GF-D8 (cell line): Measurements from ENCODE around the gene PLCG1.
A peak's percentile ranks its signal among the peaks of the same experiment; 100 is the strongest.

Experiments
- DNase-seq: peaks from one replicate; lab custom pipeline; 2025; lab: John Stamatoyannopoulos, UW

The PLCG1 gene

GRCh38 chr20:41142245-41142644 is 4.9 kb downstream of the PLCG1 start:
- DNase-seq: no peak

DNA sequence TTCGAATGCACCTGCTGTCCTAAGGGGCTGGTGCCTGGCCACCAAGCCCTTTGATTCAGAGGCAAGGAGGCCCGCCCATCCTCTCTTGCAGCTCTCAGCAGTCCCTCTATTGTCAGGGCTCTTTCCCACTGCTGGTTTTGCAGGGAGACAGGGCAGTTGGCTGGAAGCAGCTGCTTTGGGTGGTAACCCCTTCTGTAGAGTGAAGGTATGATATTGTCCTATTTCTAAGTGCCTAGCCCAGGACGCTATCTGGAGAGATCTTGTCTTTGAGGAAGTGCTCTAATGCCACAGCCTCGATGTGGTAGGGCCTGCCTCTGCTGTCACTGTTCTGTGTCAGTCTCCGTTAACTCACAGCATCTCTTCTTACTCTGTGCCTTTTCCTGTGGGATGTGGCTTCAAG is 5.6 kb downstream of the PLCG1 start:
- DNase-seq: peak; percentile 23

DNA sequence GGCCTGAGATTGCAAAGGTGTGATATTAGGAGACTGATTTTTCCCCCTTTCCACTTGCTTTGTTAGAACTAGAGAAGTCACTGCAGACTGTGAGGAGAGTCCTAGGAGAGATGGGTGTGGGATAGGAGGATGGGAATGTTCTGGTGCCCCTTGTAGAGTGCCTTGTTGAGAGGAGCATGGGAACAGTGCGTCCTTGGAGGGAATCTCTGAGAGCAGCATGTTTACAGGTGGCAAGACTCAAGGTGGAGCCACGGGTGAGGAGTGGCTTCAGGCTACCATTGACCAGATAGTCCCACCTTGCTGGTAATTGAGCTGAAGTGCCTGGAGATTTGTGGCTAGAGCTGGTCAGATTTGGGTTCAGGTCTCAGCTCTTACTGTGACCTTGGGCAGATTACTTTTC is 6.0 kb downstream of the PLCG1 start:
- no peak for DNase-seq

DNA sequence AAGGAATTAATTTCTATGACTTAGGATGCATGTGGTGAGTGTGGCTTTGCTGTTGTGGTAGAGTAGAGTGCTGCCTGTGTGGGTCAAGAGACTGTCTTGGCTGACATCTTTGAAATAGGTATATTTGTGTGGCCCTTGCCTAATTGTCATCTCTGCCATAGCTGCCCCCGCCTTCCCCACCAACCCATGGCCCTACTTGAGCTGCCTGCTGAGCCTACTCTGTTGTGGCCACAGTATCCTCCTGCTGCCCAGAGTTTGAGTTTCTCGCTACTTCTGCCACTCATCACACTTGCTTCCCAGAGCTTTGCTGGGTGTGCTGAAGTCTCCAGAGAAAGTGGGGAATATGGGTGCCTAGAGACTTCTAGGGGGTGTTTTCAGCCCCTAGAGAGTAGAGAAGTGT is 8.0 kb downstream of the PLCG1 start:
- DNase-seq: no peak

GRCh38 chr20:41145821-41146620 is 8.7 kb downstream of the PLCG1 start:
- no peak for DNase-seq

- DNase-seq: no peak
These were observed 10.4 kb downstream of the PLCG1 start for GRCh38 chr20:41147767-41148191.

GRCh38 chr20:41148942-41149341 is 11.6 kb downstream of the PLCG1 start:
- DNase-seq: no peak

DNA sequence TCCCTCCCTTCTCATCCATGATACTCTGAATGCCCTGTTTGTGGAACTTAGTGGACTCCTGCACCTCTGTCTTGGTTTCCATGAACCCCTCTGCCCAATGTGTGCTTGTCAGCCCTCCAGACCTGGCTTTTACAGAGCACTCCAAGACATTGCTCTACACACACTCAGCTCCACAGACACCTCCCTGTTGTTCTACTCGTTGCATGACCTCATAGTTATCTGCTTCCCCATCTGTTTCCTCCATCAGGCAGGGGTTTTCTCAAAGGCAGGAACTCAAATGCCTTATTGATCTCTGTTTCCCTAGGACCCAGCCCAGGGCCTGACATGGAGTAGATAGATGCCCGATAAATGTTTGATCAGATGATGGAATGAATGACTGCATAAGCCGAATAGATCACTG is 13.3 kb downstream of the PLCG1 start:
- DNase-seq: peak; percentile 63

GRCh38 chr20:41151134-41151869 is 14.0 kb downstream of the PLCG1 start:
- no peak for DNase-seq

GRCh38 chr20:41152108-41152757 is 14.9 kb downstream of the PLCG1 start:
- DNase-seq: no peak

DNA sequence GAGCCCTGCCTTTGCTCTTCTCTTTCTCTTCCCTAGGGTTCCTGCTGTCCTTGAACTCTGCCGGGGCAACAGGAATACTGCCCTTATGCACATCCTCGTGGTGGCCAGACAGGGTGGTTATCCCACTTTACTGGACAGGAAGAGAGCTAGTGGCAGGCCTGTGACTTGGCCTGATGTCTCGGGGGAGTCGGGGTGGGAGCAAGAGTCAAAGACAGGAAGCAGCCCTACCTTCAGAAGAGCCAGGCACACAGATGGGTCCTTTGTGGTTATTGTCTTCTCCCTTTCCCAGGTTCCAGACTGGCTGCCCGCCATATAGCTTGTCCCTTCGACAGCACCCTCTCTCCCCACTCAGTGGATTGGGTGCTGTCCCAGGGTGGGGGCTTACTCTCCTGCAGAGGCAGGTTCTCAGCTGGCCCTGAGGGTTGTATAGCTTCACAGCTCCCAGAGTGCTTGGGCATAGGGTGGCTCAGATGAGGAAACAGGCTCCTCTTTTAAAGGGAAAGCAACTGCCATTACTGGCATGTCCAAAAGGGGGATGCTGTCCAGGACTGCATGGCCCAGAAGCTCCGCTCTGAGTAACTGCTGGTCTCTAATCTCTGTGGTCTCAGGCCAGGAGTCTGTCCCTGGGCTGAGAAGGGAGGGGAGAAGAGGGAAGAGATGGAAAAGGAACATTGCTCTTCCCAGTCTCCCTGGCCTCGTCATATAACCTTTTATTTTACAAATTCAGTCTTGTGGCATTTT is 17.3 kb downstream of the PLCG1 start:
- DNase-seq: no peak

GRCh38 chr20:41155261-41155660 is 17.9 kb downstream of the PLCG1 start:
- DNase-seq: no peak

- no peak for DNase-seq
These were observed 20.8 kb downstream of the PLCG1 start for GRCh38 chr20:41158082-41158625.

DNA sequence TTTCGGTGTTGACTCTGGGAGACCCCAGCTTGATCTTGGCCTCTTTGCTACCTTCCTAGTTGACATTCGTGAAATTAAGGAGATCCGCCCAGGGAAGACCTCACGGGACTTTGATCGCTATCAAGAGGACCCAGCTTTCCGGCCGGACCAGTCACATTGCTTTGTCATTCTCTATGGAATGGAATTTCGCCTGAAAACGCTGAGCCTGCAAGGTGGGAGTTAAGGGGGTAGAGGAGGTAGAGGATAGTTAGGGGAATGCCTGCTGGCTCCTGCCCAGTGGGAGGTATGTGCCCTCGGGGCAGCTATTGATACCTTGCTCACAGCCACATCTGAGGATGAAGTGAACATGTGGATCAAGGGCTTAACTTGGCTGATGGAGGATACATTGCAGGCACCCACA is 22.2 kb downstream of the PLCG1 start:
- DNase-seq: no peak

DNA sequence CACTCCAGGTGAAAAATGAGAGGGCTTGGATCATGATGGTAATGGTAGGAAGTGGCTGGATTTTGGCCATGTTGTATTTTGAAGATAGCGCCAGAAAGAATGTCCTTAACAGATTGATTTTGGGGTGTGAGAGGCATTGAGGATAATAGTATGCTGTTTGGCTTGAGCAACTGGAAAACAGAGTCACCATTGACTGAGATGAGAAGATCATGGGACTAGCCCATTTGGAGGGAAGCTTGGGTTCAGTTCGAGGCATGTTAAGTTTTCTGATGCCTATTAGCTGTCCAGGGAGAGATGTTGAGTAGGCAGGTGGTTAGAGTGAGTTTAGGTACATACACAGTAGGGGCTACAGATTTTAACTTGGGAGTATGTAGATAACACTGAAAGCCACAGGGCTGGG is 23.3 kb downstream of the PLCG1 start:
- DNase-seq: no peak

DNA sequence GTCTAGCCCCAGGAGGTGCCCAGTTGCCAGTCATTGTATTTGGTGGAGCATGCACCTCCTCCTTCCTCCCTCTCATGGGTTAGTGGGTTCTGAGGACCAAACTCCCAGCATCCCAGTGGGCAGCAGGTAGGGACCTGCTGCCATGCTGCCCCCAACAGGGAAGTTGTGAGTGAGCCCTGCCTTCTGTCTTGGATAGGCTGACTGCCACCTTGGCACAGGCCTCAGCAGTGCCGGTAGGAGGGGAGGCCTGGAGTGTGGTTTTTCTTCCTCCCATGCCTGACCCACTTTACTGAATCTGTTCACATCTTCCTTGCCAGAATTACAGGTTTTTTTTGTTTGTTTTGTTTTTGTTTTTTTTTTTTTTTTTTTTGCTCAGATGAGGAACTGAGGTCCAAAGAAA is 24.5 kb downstream of the PLCG1 start:
- DNase-seq: no peak

DNA sequence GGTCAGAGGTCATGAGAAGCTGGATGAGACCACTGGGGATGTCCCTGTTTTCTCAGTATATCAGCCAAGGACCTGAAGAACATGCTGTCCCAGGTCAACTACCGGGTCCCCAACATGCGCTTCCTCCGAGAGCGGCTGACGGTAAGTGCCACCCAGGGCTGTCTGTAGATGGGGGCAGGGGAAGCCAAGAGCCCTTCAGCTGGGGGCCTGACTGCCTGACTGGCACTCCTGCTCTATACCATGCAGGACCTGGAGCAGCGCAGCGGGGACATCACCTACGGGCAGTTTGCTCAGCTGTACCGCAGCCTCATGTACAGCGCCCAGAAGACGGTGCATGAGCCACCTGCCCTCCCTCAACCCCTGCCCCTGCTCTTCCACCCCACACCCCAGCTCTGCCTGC is 25.1 kb downstream of the PLCG1 start:
- no peak for DNase-seq

DNA sequence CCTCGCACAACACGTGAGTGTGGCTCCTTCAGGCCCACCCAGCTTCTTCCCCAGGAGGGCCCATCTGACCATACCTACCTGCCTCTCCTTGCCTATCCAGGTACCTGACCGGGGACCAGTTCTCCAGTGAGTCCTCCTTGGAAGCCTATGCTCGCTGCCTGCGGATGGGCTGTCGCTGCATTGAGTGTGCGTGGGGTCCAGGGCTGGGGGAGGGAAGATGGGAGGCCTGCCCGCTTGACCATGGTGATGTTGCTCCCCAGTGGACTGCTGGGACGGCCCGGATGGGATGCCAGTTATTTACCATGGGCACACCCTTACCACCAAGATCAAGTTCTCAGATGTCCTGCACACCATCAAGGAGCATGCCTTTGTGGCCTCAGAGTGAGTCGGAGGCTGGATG is 26.5 kb downstream of the PLCG1 start:
- DNase-seq: no peak

DNA sequence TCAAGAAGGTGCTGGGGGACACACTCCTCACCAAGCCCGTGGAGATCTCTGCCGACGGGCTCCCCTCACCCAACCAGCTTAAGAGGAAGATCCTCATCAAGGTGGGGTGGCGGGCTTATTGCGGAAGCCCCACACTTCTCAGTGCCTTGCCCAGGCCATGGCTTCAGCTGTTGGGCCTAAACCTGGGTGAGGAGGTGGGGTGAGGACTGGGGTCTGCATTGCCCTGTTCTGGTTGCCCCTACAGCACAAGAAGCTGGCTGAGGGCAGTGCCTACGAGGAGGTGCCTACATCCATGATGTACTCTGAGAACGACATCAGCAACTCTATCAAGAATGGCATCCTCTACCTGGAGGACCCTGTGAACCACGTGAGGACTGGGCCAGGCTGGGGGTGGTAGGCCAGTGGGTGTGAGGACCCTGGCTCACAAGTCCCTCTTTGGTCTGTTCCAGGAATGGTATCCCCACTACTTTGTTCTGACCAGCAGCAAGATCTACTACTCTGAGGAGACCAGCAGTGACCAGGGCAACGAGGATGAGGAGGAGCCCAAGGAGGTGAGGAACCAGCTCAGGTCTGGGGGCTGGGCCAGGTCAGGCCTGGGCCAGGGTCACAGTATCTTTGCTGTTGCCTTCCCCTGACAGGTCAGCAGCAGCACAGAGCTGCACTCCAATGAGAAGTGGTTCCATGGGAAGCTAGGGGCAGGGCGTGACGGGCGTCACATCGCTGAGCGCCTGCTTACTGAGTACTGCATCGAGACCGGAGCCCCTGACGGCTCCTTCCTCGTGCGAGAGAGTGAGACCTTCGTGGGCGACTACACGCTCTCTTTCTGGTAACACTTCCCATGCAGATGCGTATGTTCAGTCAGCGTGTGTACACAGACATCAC is 27.9 kb downstream of the PLCG1 start:
- DNase-seq: no peak

DNA sequence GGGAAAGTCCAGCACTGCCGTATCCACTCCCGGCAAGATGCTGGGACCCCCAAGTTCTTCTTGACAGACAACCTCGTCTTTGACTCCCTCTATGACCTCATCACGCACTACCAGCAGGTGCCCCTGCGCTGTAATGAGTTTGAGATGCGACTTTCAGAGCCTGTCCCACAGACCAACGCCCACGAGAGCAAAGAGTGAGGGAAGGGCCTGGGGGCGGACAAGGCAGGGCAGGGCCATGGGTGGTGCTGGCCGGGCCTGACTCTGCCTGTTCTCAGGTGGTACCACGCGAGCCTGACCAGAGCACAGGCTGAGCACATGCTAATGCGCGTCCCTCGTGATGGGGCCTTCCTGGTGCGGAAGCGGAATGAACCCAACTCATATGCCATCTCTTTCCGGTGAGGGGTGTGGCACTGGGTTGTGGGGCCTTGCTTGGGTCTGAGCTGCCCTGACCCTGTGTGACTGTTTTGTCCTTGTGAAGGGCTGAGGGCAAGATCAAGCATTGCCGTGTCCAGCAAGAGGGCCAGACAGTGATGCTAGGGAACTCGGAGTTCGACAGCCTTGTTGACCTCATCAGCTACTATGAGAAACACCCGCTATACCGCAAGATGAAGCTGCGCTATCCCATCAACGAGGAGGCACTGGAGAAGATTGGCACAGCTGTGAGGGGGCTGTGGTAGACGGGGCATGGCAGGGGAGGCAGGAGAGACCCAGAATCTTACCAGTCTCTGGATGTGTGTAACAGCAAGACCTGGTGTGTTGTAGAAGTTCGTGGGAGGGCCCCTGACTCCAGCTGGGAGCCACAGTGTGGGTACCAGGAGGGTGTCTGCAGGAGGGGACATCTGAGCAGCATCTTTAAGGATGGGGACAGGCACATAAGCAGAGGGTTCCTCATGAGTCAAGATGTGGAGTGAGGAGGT is 29.1 kb downstream of the PLCG1 start:
- DNase-seq: no peak
